ENCODE data around the gene SH3BP5. TPM values are rescaled to one million over a fixed set of nuclear protein-coding genes. Genes with fewer than 3 reads are reported as not detected.

Gene SH3BP5
- total RNA-seq, 1 donor from 2014 or later, result 5.9 TPM

- TF ChIP-seq CTCF (IDR thresholded peaks at IDR 0.05), result peak; percentile 55
- Mint-ChIP-seq H3K27ac (ENCODE audit: unreplicated experiment) (peak within 1 kb of the TSS; percentile 93), H3K36me3 (ENCODE audit: unreplicated experiment) (peaks cover 4% of the 10 kb centered on the region), H3K4me3 (ENCODE audit: unreplicated experiment) (peak within 1 kb of the TSS; percentile 87), H3K27me3 (ENCODE audit: unreplicated experiment) (no peaks in the 10 kb centered on the region), H3K9me3 (ENCODE audit: unreplicated experiment) (no peaks in the 10 kb centered on the region), H3K4me1 (ENCODE audit: unreplicated experiment) (peaks cover 27% of the 10 kb centered on the region)
- DNase-seq (ENCODE audit: extremely low spot score, unreplicated experiment), result peak; percentile 99
These were observed 126.3 kb downstream of the SH3BP5 start, which contains the start of gene CAPN7 for GRCh38 chr3:15205934-15206661. TSS of gene CAPN7 (plus strand) at chr3:15206246. CDS start at chr3:15206496, 250 bp downstream.

GRCh38 chr3:15205482-15205933 is 126.9 kb downstream of the SH3BP5 start:
- H3K27me3 Mint-ChIP-seq (ENCODE audit: unreplicated experiment), result no peaks in the 10 kb centered on the region
- no peak for TF ChIP-seq CTCF (IDR thresholded peaks at IDR 0.05)
- H3K27ac Mint-ChIP-seq (ENCODE audit: unreplicated experiment), result peak overlapping the region; percentile 93
- peaks cover 27% of the 10 kb centered on the region for H3K4me1 Mint-ChIP-seq (ENCODE audit: unreplicated experiment)
- no peaks in the 10 kb centered on the region for H3K9me3 Mint-ChIP-seq (ENCODE audit: unreplicated experiment)
- H3K36me3 Mint-ChIP-seq (ENCODE audit: unreplicated experiment), result peaks cover 3% of the 10 kb centered on the region
- H3K4me3 Mint-ChIP-seq (ENCODE audit: unreplicated experiment), result peak overlapping the region; percentile 86
- DNase-seq (ENCODE audit: extremely low spot score, unreplicated experiment), result no peak

Other genes starting within 250 kb of the SH3BP5 start
- gene RBSN, start 233.4 kb downstream of the SH3BP5 start, total RNA-seq, result 28.6 and 29.8 TPM in 2 replicates
- 49.5 and 49.9 TPM in 2 replicates for gene CAPN7, start 126.3 kb downstream of the SH3BP5 start, total RNA-seq
- gene METTL6, start 95.0 kb upstream of the SH3BP5 start, total RNA-seq, result 20.5 and 23.9 TPM in 2 replicates
- gene EAF1, start 95.0 kb upstream of the SH3BP5 start, total RNA-seq, result 16.0 and 17.8 TPM in 2 replicates
- 2.6 and 3.1 TPM in 2 replicates for gene COLQ, start 189.1 kb upstream of the SH3BP5 start, total RNA-seq

Measured in osteocyte (in vitro differentiated cells).